SK-N-SH treated with all-trans-retinoic acid at 6 μM for 48 hours (cell line): ENCODE results near the gene STX10.

Experiments
- ARNTL ChIP-seq: fragments of 450-650 bp; formaldehyde crosslinking; IDR thresholded peaks from 2 replicates; pipeline ENCODE4 v1.5.0; 2020; ENCODE audit warnings: low read depth, mild to moderate bottlenecking, moderate library complexity, borderline replicate concordance
- BACH2 ChIP-seq: fragments of 250-450 bp; sonication (Bioruptor Pico); IDR thresholded peaks from 2 replicates; pipeline ENCODE4 v1.9.0; 2021; ENCODE audit warnings: mild to moderate bottlenecking, borderline replicate concordance
- GLIS3 ChIP-seq: fragments of 250-450 bp; sonication (Bioruptor Pico); IDR thresholded peaks from 2 replicates; pipeline ENCODE4 v1.5.0; 2020; ENCODE audit warnings: mild to moderate bottlenecking, moderate library complexity
- ISL1 ChIP-seq: fragments of 250-450 bp; sonication (Bioruptor Pico); IDR thresholded peaks from 2 replicates; pipeline ENCODE4 v2.1.2; 2022; ENCODE audit warnings: mild to moderate bottlenecking, moderate library complexity
- RARB ChIP-seq: fragments of 250-450 bp; sonication (Bioruptor Pico); IDR thresholded peaks from 2 replicates; pipeline ENCODE4 v1.8.0; 2021; ENCODE audit warnings: mild to moderate bottlenecking, moderate library complexity
- TCF4 ChIP-seq: fragments of 250-450 bp; sonication (Bioruptor Pico); IDR thresholded peaks from 2 replicates; pipeline ENCODE4 v1.8.0; 2021; ENCODE audit warnings: mild to moderate bottlenecking, moderate library complexity, borderline replicate concordance
- TOX ChIP-seq: fragments of 250-450 bp; sonication (Bioruptor Pico); IDR thresholded peaks from 2 replicates; pipeline ENCODE4 v1.8.0; 2021; ENCODE audit warnings: mild to moderate bottlenecking, moderate library complexity, borderline replicate concordance
- ZFP3 ChIP-seq: fragments of 250-450 bp; sonication (Bioruptor Pico); IDR thresholded peaks from 2 replicates; pipeline ENCODE4 v1.5.0; 2020; ENCODE audit warnings: mild to moderate bottlenecking, moderate library complexity
- ZFP30 ChIP-seq: fragments of 450-650 bp; formaldehyde crosslinking; IDR thresholded peaks from 2 replicates; pipeline ENCODE4 v1.5.0; 2022; ENCODE audit warnings: mild to moderate bottlenecking, moderate library complexity
- ZNF8 ChIP-seq: fragments of 450-650 bp; formaldehyde crosslinking; IDR thresholded peaks from 2 replicates; pipeline ENCODE4 v1.5.0; 2020; ENCODE audit warnings: mild to moderate bottlenecking, moderate library complexity
- TF ChIP-seq, protein P1 (sequence below): fragments of 250-450 bp; sonication (Bioruptor Pico); IDR thresholded peaks from 2 replicates; pipeline ENCODE4 v1.5.1; 2021; ENCODE audit warnings: mild to moderate bottlenecking, moderate library complexity
- TF ChIP-seq, protein P2 (sequence below): fragments of 250-450 bp; sonication (Bioruptor Pico); IDR thresholded peaks from 2 replicates; pipeline ENCODE4 v1.5.1; 2020; ENCODE audit warnings: low read depth, mild to moderate bottlenecking, moderate library complexity
- TF ChIP-seq, protein P3 (sequence below): fragments of 250-450 bp; sonication (Bioruptor Pico); IDR thresholded peaks from 2 replicates; pipeline ENCODE4 v1.8.0; 2020; ENCODE audit warnings: mild to moderate bottlenecking, moderate library complexity, borderline replicate concordance

DNA sequence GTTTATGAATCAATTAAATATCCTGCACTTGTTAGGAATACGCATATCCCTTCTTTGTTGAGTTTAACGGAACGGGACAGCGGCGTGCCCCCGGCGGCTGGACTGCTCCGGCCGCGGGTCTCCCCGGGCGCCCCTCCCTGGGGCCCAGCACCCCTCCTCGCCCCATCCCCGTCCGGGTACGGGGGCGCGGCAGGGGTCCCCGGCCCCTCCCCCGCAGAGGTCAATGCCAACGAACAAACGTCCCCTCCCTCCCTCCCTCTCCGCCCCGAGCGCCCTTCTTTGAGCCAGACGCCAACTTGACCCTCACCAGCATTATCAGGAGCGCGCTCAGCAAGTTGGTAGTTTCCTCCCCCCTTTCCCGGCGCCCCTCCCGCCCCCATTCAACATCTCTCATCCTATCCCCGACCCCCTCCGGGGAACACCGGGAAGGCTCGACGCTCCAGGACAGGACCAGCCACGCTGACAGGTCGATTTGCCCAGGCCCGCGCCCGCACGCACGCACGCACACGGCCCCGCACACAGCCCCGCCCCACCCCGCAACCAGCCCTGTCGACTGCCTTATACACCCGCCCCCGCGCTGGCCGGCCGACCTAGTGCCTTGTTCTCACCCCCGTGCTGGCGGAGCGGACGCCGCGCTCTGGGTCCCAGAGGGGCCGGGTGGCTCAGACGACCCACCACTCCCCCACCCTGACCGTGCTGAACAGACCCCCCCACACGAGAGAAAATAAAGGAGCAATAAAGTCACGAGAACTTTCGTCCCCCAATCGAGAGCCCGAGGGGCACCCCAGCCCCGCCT is 52.5 kb downstream of the STX10 start:
- no peak for TF ChIP-seq TCF4 (CRISPR knock-in tag)
- TF ChIP-seq GLIS3 (CRISPR knock-in tag): no peak
- TF ChIP-seq ISL1 (CRISPR knock-in tag): no peak
- no peak for TF ChIP-seq TOX
- TF ChIP-seq BACH2 (CRISPR knock-in tag): no peak
- TF ChIP-seq, protein P1, sequence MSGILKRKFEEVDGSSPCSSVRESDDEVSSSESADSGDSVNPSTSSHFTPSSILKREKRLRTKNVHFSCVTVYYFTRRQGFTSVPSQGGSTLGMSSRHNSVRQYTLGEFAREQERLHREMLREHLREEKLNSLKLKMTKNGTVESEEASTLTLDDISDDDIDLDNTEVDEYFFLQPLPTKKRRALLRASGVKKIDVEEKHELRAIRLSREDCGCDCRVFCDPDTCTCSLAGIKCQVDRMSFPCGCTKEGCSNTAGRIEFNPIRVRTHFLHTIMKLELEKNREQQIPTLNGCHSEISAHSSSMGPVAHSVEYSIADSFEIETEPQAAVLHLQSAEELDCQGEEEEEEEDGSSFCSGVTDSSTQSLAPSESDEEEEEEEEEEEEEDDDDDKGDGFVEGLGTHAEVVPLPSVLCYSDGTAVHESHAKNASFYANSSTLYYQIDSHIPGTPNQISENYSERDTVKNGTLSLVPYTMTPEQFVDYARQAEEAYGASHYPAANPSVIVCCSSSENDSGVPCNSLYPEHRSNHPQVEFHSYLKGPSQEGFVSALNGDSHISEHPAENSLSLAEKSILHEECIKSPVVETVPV (CRISPR knock-in tag): no peak
- no peak for TF ChIP-seq ZFP30 (CRISPR knock-in tag)
- no peak for TF ChIP-seq ZFP3
- TF ChIP-seq RARB (CRISPR knock-in tag): no peak
- no peak for TF ChIP-seq ZNF8
- TF ChIP-seq ARNTL (CRISPR knock-in tag): no peak
- TF ChIP-seq, protein P2, sequence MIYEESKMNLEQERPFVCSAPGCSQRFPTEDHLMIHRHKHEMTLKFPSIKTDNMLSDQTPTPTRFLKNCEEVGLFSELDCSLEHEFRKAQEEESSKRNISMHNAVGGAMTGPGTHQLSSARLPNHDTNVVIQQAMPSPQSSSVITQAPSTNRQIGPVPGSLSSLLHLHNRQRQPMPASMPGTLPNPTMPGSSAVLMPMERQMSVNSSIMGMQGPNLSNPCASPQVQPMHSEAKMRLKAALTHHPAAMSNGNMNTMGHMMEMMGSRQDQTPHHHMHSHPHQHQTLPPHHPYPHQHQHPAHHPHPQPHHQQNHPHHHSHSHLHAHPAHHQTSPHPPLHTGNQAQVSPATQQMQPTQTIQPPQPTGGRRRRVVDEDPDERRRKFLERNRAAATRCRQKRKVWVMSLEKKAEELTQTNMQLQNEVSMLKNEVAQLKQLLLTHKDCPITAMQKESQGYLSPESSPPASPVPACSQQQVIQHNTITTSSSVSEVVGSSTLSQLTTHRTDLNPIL (CRISPR knock-in tag): no peak
- TF ChIP-seq, protein P3, sequence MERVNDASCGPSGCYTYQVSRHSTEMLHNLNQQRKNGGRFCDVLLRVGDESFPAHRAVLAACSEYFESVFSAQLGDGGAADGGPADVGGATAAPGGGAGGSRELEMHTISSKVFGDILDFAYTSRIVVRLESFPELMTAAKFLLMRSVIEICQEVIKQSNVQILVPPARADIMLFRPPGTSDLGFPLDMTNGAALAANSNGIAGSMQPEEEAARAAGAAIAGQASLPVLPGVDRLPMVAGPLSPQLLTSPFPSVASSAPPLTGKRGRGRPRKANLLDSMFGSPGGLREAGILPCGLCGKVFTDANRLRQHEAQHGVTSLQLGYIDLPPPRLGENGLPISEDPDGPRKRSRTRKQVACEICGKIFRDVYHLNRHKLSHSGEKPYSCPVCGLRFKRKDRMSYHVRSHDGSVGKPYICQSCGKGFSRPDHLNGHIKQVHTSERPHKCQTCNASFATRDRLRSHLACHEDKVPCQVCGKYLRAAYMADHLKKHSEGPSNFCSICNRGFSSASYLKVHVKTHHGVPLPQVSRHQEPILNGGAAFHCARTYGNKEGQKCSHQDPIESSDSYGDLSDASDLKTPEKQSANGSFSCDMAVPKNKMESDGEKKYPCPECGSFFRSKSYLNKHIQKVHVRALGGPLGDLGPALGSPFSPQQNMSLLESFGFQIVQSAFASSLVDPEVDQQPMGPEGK: no peak
